HL-60 (cell line): ENCODE data around the gene LMOD1.

ENCODE experiments used
- DNase-seq, 2 experiments: peaks; one replicate each; pipeline ENCODE4 v3.0.0-alpha.2; 2010 to 2020; ENCODE audit warnings: low read depth in 1 of 2, low spot score in 1 of 2
- H3K27ac ChIP-seq: fragments of 250-450 bp; sonication (Bioruptor Pico); replicated peaks from 2 replicates; pipeline ENCODE4 v1.5.1; 2020; ENCODE audit warnings: mild to moderate bottlenecking, moderate library complexity
- H3K27me3 ChIP-seq: fragments of 250-450 bp; sonication (Bioruptor Pico); 2 replicates; pipeline ENCODE4 v1.5.1; 2021; ENCODE audit warnings: mild to moderate bottlenecking, moderate library complexity; ENCODE audit not compliant: insufficient read depth, poor library complexity, severe bottlenecking
- H3K4me3 ChIP-seq: replicated peaks from 2 replicates; pipeline ENCODE4 v1.5.1; 2011; ENCODE audit warnings: mild to moderate bottlenecking, control low read depth, low read length; ENCODE audit not compliant: insufficient read depth
- CTCF ChIP-seq: IDR thresholded peaks from one replicate; pipeline ENCODE4 v1.5.1; 2011; ENCODE audit warnings: low read length, control low read depth, inconsistent platforms; ENCODE audit not compliant: insufficient read depth
- GABPA ChIP-seq: IDR thresholded peaks from 2 replicates; pipeline ENCODE4 v1.6.1; 2012; ENCODE audit warnings: low read depth
- POLR2AphosphoS5 ChIP-seq: IDR thresholded peaks from 2 replicates; pipeline ENCODE4 v1.6.1; 2012; ENCODE audit warnings: low read depth
- REST ChIP-seq: IDR thresholded peaks from 2 replicates; pipeline ENCODE4 v1.6.1; 2012; ENCODE audit warnings: low read depth; ENCODE audit not compliant: insufficient replicate concordance
- SPI1 ChIP-seq: IDR thresholded peaks from 2 replicates; pipeline ENCODE4 v1.6.1; 2012; ENCODE audit warnings: low read depth, mild to moderate bottlenecking, borderline replicate concordance

The LMOD1 gene

GRCh38 chr1:201917362-201918033 is 28.9 kb downstream of the LMOD1 start:
- TF ChIP-seq SPI1 (no peak), REST (no peak), CTCF (no peak), GABPA (no peak), POLR2AphosphoS5 (no peak)
- DNase-seq, result no peak
- Histone ChIP-seq H3K27ac (no peak overlapping the region), H3K4me3 (no peak overlapping the region), H3K27me3 (no peaks in the 10 kb centered on the region)

GRCh38 chr1:201916649-201917249 is 29.6 kb downstream of the LMOD1 start:
- Histone ChIP-seq H3K27ac (no peak overlapping the region), H3K4me3 (no peak overlapping the region), H3K27me3 (no peaks in the 10 kb centered on the region)
- no peak for DNase-seq
- TF ChIP-seq CTCF, result no peak
- no peak for TF ChIP-seq GABPA
- TF ChIP-seq SPI1, result no peak
- no peak for TF ChIP-seq POLR2AphosphoS5
- no peak for TF ChIP-seq REST

GRCh38 chr1:201914456-201915235 is 31.7 kb downstream of the LMOD1 start:
- no peak for TF ChIP-seq CTCF
- no peak for TF ChIP-seq GABPA
- no peak for TF ChIP-seq REST
- no peak for TF ChIP-seq POLR2AphosphoS5
- TF ChIP-seq SPI1, result no peak
- DNase-seq, result no peak
- no peak overlapping the region for H3K27ac ChIP-seq
- no peak overlapping the region for H3K4me3 ChIP-seq
- H3K27me3 ChIP-seq, result no peaks in the 10 kb centered on the region
